Left ventricle myocardium inferior (tissue), 1 donor: Measurements from ENCODE around the gene NALCN. TPM values are rescaled to one million over a fixed set of nuclear protein-coding genes. Genes with fewer than 3 reads are reported as not detected.
A peak's percentile ranks its signal among the peaks of the same experiment; 100 is the strongest.

Source experiments
- DNase-seq: peaks from one replicate; pipeline ENCODE4 v3.0.0-alpha.2; 2020
- H3K27ac ChIP-seq: fragments of 200-600 bp; replicated peaks from 2 replicates; pipeline ENCODE4 v1.8.0; 2021
- H3K27me3 ChIP-seq: fragments of 200-600 bp; 2 replicates; pipeline ENCODE4 v1.8.0; 2021; ENCODE audit warnings: low read depth
- H3K36me3 ChIP-seq: fragments of 200-600 bp; 2 replicates; pipeline ENCODE4 v1.8.0; 2021
- H3K4me1 ChIP-seq: fragments of 200-600 bp; 2 replicates; pipeline ENCODE4 v1.8.0; 2021
- H3K4me3 ChIP-seq: fragments of 200-600 bp; 2 replicates; pipeline ENCODE4 v1.8.0; 2021; ENCODE audit warnings: mild to moderate bottlenecking, moderate library complexity
- H3K9me3 ChIP-seq: fragments of 200-600 bp; replicated peaks from 2 replicates; pipeline ENCODE4 v1.8.0; 2021
- intact Hi-C: fragments of 100-400 bp; cut with micrococcal nuclease; formaldehyde crosslinking; loops from one replicate; pipeline ENCODE4 v1.11.0; 2022
- total RNA-seq: library from RNA; stranded (reverse); fragmentation: NEBNext Ultra II Directional; extraction: Animal tissue kit (Norgen Biotek cat#: 25700); gene quantifications from one replicate; pipeline ENCODE4 v1.2.1, GENCODE V29; 2021
- TF ChIP-seq, protein P1 (sequence below): fragments of 200-600 bp; IDR thresholded peaks from 2 replicates; pipeline ENCODE4 v1.8.0; 2021; ENCODE audit warnings: antibody characterized with exemption, mild to moderate bottlenecking, borderline replicate concordance
- donor health status: DM: no; HTN: yes; CAD: no; lungs with severe emphysema.

The NALCN gene
- total RNA-seq, 1 donor from 2014 or later: 8.3 TPM

GRCh38 chr13:101412076-101412475, 4.2 kb downstream of the NALCN start:
- Histone ChIP-seq H3K4me3 (no peak overlapping the region), H3K27ac (no peak overlapping the region), H3K36me3 (no peaks in the 10 kb centered on the region), H3K27me3 (peaks cover 19% of the 10 kb centered on the region), H3K4me1 (peaks cover 32% of the 10 kb centered on the region), H3K9me3 (no peaks in the 10 kb centered on the region)
- intact Hi-C loops: no loop called here
- TF ChIP-seq, protein P1, sequence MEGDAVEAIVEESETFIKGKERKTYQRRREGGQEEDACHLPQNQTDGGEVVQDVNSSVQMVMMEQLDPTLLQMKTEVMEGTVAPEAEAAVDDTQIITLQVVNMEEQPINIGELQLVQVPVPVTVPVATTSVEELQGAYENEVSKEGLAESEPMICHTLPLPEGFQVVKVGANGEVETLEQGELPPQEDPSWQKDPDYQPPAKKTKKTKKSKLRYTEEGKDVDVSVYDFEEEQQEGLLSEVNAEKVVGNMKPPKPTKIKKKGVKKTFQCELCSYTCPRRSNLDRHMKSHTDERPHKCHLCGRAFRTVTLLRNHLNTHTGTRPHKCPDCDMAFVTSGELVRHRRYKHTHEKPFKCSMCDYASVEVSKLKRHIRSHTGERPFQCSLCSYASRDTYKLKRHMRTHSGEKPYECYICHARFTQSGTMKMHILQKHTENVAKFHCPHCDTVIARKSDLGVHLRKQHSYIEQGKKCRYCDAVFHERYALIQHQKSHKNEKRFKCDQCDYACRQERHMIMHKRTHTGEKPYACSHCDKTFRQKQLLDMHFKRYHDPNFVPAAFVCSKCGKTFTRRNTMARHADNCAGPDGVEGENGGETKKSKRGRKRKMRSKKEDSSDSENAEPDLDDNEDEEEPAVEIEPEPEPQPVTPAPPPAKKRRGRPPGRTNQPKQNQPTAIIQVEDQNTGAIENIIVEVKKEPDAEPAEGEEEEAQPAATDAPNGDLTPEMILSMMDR: no peak
- DNase-seq: no peak

DNA sequence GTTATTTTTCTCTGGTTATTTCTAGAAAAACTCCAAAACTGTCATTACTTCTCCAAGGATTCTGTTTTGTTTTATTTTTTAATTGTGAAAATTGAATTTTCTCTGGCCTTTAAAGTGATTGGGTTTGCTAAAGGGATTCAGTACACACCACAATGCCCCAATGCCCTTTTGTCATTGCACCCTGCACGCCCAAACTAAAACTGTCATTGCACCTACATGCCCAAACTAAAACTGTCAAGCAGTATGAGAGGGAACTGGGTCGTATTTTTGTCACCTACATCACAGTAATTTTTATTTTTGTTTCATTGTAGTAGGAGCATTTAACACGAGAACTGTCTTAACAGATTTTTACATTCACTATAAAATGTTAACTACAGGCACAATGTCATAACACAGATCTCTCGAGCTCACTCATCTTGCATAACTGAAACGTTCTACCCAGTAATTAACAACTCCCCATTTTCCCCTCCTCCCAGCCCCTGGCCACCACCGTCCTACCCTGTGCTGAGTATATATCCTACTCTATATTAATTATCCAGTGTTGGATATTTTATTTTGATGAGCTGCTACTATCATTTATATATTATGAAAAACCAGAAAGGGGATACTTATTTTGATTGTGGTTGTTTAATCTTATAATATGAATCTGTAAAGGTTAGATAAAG, 7.2 kb downstream of the NALCN start:
- Histone ChIP-seq H3K36me3 (no peaks in the 10 kb centered on the region), H3K27ac (peak overlapping the region; percentile 57), H3K9me3 (no peaks in the 10 kb centered on the region), H3K4me1 (peaks cover 18% of the 10 kb centered on the region), H3K27me3 (no peaks in the 10 kb centered on the region), H3K4me3 (no peak overlapping the region)
- DNase-seq: no peak
- TF ChIP-seq, protein P1: no peak
- intact Hi-C loops: no loop called here

DNA sequence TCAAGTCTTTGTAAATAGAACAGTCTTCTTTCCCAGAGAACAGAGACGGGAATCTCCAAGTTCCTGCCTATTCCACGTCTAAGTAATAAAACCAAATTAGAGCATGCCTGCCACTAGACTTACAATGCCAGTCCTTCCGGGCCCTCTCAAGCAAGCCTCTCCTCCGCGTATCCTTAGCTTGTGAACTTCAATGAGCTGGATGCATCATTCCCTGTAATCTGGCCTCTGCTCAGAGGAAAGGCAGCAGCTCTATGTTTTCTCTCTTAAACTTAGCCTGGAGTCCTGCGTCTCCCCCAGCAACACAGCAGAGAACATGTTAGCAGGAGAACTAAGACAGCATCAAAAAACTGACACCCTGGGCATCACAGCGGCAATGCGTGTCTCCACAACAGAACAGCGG, 8.2 kb downstream of the NALCN start:
- TF ChIP-seq, protein P1: no peak
- Histone ChIP-seq H3K4me3 (no peak overlapping the region), H3K27ac (no peak overlapping the region), H3K4me1 (peaks cover 18% of the 10 kb centered on the region), H3K36me3 (no peaks in the 10 kb centered on the region), H3K27me3 (no peaks in the 10 kb centered on the region), H3K9me3 (no peaks in the 10 kb centered on the region)
- intact Hi-C loops: no loop called here
- DNase-seq: no peak

- peaks cover 18% of the 10 kb centered on the region for H3K4me1 ChIP-seq
- no peaks in the 10 kb centered on the region for H3K36me3 ChIP-seq
- DNase-seq: no peak
- no peak overlapping the region for H3K4me3 ChIP-seq
- TF ChIP-seq, protein P1: no peak
- H3K27ac ChIP-seq: no peak overlapping the region
- no peaks in the 10 kb centered on the region for H3K27me3 ChIP-seq
- intact Hi-C loops: no loop called here
- no peaks in the 10 kb centered on the region for H3K9me3 ChIP-seq
Measured at GRCh38 chr13:101406791-101407190, 9.5 kb downstream of the NALCN start.

DNA sequence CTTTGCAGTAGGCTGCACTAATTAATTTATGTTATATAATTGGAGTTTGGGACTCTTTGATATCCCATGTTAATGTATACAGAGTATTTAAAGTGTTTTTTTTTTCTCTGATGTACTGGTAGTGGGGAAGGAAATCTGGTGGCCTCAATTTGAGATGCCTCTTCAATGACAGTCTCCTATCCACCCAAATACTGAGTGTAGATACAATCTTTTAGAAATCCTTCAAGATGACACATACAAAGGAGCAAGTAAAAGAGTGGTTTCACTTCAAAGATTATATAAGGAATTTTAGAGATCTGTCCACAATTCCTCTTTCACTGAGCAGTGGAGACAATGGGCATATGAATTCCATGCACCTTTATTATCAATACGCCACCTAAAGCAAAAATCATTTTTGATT, 15.1 kb downstream of the NALCN start:
- TF ChIP-seq, protein P1: no peak
- Histone ChIP-seq H3K4me1 (peaks cover 8% of the 10 kb centered on the region), H3K4me3 (no peak overlapping the region), H3K9me3 (no peaks in the 10 kb centered on the region), H3K27me3 (no peaks in the 10 kb centered on the region), H3K36me3 (no peaks in the 10 kb centered on the region), H3K27ac (no peak overlapping the region)
- DNase-seq: no peak
- intact Hi-C loops: no loop called here

- Histone ChIP-seq H3K9me3 (no peaks in the 10 kb centered on the region), H3K4me1 (peaks cover 8% of the 10 kb centered on the region), H3K36me3 (no peaks in the 10 kb centered on the region), H3K27me3 (no peaks in the 10 kb centered on the region), H3K4me3 (no peak overlapping the region), H3K27ac (no peak overlapping the region)
- intact Hi-C loops: no loop called here
- DNase-seq: no peak
- TF ChIP-seq, protein P1: no peak
Measured at GRCh38 chr13:101399365-101399764, 16.9 kb downstream of the NALCN start.
